ENCODE data around the gene LMO4.

The LMO4 gene, protein sequence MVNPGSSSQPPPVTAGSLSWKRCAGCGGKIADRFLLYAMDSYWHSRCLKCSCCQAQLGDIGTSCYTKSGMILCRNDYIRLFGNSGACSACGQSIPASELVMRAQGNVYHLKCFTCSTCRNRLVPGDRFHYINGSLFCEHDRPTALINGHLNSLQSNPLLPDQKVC

GRCh38 chr1:87328272-87329050 lies at the start of gene LMO4:
LMO4 (plus strand) TSS chr1:87328880; CDS start chr1:87332016, 3,136 bp downstream.
- peak; percentile 98 for DNase-seq (ENCODE audit: low spot score)

- peak; percentile 6 for DNase-seq (ENCODE audit: low spot score)
Measured at GRCh38 chr1:87279536-87279875, 49.2 kb upstream of the LMO4 start.

DNA sequence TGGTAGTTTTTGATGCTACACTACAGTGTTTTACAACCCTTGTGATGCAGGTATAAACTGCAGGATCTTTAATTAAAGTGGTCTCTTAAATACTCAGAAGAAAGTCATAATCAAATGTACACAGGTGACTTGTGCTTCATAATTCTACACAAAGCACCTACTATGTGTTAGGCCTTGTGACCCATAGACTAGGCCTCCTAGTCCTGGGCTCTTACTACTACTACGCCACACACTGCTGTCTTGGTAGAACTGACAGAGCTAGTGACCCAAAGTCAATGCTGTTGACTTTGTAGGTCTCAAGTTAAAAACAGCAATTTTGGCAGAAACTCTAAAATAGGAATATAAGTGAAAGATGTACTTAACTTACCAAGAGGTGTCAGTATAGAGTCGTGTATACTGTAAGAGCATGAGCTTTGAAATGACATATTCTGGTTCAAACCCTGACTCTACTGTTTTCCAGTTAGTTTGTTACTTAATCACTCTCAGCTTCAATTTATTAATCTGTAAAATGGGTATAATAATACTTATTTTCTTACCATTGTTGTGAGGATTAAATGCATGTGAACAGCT lies 48.6 kb upstream of the LMO4 start:
- no peak for DNase-seq (ENCODE audit: low spot score)

DNA sequence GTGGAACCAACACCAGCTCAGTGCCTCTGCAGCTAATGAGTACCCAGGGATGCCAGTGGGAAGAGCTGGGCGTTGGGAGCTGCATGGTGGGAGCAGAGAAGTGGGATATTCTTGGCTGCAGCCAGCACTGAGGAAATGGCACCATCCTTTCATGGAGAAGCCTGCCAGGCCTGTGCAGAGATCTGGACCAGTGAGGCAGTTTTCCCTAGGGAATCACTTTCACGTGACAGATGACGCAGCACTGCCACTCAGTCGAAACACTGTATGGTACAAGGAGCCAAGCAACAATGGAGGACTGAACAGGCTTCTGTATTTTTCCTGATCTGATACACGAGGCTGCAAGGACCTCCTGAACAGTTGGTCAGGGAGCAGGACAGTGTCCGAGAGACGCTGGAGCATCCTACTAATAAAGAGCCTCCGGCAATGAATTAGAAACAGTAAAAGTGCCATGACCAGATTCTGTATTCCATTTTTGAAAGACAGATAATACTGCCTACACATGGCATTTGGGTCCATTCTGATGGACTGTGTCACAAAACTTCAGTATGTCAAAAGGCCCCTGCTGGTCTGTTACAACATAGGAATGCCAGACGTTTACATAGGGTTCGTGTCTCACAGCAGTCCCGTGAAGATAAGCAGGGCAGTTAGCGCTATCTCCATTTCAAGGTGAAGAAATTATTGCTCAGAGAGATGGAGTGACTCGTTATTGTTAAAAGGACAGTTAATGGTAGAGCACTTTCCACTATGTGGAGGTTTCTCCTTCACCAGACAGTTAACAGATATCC lies 44.0 kb upstream of the LMO4 start:
- no peak for DNase-seq (ENCODE audit: low spot score)

DNA sequence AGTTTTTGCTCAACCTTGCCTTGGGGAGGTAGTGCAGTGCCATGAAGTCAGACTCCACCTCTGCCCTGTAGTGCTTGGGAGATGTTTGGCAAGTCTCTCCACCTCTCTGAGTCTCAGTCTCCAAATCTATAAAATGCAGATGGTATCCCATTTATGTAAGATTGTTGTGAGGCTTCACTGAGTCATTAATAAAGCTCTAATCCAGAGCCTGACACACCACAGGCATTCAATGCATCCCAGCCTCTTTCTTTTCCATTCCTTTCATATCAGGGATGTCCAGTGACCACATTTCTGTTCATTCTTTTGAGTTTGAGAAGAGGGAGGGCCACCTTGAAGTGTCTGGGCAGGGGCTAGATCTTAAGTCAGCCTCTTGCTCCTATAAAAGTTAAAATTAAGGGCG lies 37.6 kb upstream of the LMO4 start:
- no peak for DNase-seq (ENCODE audit: low spot score)

GRCh38 chr1:87292684-87293493 lies 35.8 kb upstream of the LMO4 start:
- peak; percentile 38 for DNase-seq (ENCODE audit: low spot score)

- DNase-seq (ENCODE audit: low spot score), result no peak
Measured at GRCh38 chr1:87294633-87295032, 34.0 kb upstream of the LMO4 start.

GRCh38 chr1:87295445-87296110 lies 33.1 kb upstream of the LMO4 start:
- DNase-seq (ENCODE audit: low spot score), result no peak

DNA sequence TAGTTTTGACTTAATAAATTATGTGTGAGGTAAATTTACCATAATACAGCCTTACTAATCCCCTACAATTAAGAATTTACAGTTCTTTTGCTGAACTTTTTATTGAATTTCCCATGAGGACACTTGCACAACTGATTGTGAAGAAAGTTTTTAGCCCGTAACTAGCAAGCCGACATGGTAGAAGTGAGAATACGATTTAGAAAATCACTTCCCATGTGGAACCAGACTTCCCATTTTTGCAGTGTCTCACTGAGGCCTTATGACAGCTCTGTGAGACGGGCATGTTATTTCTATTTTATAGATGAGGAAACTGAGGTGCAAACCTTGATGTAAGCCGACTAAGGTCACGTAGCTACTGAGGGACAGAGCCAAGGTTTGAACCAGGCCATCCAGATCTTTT lies 32.5 kb upstream of the LMO4 start:
- DNase-seq (ENCODE audit: low spot score), result no peak

GRCh38 chr1:87299661-87300060 lies 29.0 kb upstream of the LMO4 start:
- no peak for DNase-seq (ENCODE audit: low spot score)

DNA sequence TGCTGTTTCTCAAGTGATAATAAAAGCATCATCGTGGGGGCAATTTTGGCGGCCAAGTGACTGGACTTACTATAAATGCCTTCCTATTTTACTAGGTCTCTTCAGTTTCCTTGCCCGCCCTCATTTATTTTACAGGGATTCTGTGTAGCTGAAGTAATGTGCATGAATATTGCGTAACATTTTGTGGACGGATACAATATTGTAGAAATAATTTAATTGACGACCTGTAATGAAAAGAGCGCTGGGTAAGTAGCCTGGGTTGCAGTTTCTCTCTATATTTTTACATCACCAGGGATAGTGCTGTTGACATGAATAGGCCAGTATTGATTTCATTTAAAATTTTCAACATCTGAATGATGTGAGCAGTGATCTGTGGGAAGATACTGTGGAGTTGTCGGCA lies 28.1 kb upstream of the LMO4 start:
- DNase-seq (ENCODE audit: low spot score), result no peak

DNA sequence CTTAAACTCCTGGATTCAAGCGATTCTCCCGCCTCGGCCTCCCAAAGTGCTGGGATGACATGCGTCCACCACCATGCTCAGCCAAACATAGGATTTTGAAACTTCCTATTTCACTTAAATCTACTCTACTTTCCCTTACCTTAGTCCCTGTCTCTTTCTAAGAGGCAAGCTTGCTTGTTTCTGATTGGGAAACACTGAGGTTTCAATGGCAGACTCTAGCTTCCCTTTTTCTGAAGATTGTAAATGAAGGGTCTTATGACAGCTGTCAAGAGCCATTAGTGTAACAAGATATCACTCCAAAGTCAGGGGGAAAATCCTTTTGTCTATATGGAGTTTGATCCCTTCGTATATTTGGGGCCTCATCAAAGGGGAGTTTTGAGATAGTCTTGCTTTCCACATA lies 23.5 kb upstream of the LMO4 start:
- DNase-seq (ENCODE audit: low spot score), result no peak

DNA sequence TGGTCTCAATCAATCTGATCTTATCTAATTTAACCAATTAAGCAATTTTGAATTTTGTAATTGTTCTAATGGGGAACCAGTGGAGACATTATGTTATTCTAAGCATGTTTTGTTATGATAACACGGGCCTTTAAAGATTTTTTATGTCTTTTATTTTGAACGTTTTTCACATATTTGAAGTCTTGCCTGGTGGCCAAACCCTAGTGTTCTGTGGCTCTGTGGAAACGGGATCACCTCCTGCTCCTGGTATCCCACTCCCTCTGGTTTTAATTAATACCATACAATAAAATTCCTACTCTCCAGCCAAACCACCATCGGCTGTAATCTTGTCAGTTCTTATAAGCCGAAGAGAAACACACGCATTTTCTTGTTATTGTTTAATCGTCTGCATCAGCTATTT lies 22.9 kb upstream of the LMO4 start:
- DNase-seq (ENCODE audit: low spot score), result no peak

DNA sequence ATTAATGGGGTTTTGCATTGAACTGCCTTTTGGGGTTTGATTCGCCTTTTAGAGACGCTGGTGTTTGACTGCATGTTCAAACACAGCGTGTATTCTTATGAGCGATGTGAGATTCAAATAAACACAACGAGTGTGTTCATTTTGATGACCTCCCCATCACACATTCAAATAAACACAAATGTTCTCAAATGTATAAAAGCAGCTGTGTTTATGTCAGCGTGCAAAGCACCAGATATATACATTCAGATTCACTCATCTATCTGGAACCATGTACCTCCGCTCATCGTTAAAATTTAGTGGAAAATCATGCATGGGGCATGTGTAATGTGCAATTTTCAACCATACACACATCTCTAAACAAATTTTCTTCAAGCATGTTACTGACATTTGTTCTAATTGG lies 21.4 kb upstream of the LMO4 start:
- no peak for DNase-seq (ENCODE audit: low spot score)

- DNase-seq (ENCODE audit: low spot score), result no peak
Measured at GRCh38 chr1:87307931-87308330, 20.7 kb upstream of the LMO4 start.

GRCh38 chr1:87314091-87314490 lies 14.6 kb upstream of the LMO4 start:
- DNase-seq (ENCODE audit: low spot score), result no peak

DNA sequence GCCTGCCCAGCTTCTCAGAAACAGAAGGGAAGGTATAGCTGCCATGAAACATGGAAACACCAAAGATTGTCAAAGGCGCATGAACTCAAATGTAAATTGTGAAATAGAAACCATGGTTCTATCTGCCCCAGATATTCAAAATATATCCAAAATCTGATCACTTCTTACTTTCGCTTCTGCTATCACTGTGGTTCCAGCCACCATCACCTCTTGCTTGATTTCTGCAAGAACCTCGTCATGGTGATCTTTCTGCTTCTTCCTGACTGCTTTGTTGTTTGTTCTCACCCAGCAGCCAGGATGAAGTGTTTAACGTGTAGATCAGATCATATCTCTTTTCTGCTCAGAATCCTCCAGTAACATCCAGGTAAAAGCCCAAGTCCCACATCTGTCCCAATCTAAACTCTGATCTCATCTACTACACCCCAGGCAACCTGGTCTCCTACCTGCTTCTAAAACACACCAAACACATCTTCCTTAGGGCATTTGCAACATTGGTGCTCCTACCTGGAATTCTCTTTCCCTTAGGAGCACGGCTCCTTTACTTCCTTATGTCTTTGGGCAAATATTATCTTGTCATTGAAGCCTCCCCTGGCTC lies 10.5 kb upstream of the LMO4 start:
- DNase-seq (ENCODE audit: low spot score), result no peak

- DNase-seq (ENCODE audit: low spot score), result no peak
Measured at GRCh38 chr1:87318806-87319205, 9.9 kb upstream of the LMO4 start.

GRCh38 chr1:87325982-87326738 lies 2.5 kb upstream of the LMO4 start:
- no peak for DNase-seq (ENCODE audit: low spot score)

All from putamen (tissue), 1 donor.